ENCODE results near the gene PRSS53. TPM values are rescaled to one million over a fixed set of nuclear protein-coding genes. Genes with fewer than 3 reads are reported as not detected.
"Not testable (repeated sequence)": the region's sequence is repeated elsewhere in the genome, so short reads cannot be mapped to it uniquely, and the experiment has no call there.

The PRSS53 gene
- 1 to 10 TPM; 1.4 to 2.2 TPM for total RNA-seq
- 1 to 10 TPM; 1.6 to 2.3 TPM for polyA plus RNA-seq
- long read RNA-seq, donor 1 = 0 reads
- long read RNA-seq, donor 2 = 0 reads
- long read RNA-seq, donor 3 = 0 reads
- long read RNA-seq, donor 4 = 0 reads
- long read RNA-seq, donor 5 = 0 reads

DNA sequence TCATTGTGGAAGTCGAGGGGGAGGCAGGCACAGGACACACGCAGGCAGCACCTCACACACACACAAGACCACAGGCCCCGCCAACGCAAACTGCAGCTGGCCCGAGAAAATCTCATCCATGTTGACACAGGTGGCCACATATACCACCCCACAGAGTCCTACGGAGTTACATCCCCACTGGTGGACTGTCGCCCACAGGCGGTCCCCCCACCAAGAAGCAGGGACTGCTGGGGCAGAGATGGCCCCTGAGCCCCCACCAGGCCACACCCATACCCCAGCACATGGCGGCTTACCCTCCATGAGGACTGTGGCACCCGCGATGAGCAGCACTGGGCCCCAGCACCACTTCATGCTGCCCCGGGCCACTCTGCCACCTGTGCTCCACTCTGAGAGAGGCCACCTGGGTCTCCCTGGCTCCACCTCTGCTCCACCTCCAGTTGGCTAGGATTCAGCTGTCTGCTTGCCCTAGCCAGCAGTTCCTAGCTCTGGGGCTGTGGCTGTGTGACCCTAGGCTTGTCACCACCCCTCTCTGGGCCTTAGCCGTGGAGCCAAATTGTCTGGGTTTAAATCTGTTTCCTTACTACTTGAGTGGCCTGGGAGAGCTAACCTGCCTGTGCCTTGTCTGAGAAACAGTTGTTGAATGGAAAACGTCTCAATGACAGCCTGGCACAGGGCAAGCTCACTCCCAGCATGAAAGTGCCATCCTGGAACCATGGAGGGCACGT is at the start of gene PRSS53:
PRSS53 (minus strand) TSS at position 485 of the 725 bp plus-strand sequence; CDS start at position 351, 134 bp downstream.
- no peak within 1 kb of the TSS for H3K27ac ChIP-seq (ENCODE audit: low read depth in 1 of 2, low read length in 1 of 2)
- no peak for TF ChIP-seq CTCF (IDR thresholded peaks at IDR 0.05; ENCODE audit: control extremely low read depth, extremely low read depth)
- ATAC-seq (ENCODE audit: insufficient read depth, low FRiP score) = no peak
- no peak within 1 kb of the TSS for H3K4me3 ChIP-seq
- no peak within 1 kb of the TSS for H3K9ac ChIP-seq (ENCODE audit: insufficient read depth in 1 of 2, low read length in 2 of 2)
- 86 to 93% methylated on average over 12 to 15 of the region's 15 CpGs for WGBS, 2 donors
- no peak for DNase-seq
- H3K4me1 ChIP-seq (ENCODE audit: control insufficient read depth in 5 of 5, insufficient read depth in 5 of 5, low read length in 5 of 5) = peaks cover 0 to 4% (median 3%) of the 10 kb centered on the region in 5 donors
- no peaks in the 10 kb centered on the region for H3K9me3 ChIP-seq (ENCODE audit: control insufficient read depth in 4 of 4, insufficient read depth in 3 of 4, low read length in 3 of 4)
- no peaks in the 10 kb centered on the region for H3K27me3 ChIP-seq (ENCODE audit: control insufficient read depth in 3 of 3, insufficient read depth in 3 of 3, low read length in 2 of 3)
- H3K36me3 ChIP-seq (ENCODE audit: control insufficient read depth in 4 of 4, insufficient read depth in 4 of 4, low read length in 4 of 4) = peaks cover 0 to 24% (median 2%) of the 10 kb centered on the region in 4 donors

DNA sequence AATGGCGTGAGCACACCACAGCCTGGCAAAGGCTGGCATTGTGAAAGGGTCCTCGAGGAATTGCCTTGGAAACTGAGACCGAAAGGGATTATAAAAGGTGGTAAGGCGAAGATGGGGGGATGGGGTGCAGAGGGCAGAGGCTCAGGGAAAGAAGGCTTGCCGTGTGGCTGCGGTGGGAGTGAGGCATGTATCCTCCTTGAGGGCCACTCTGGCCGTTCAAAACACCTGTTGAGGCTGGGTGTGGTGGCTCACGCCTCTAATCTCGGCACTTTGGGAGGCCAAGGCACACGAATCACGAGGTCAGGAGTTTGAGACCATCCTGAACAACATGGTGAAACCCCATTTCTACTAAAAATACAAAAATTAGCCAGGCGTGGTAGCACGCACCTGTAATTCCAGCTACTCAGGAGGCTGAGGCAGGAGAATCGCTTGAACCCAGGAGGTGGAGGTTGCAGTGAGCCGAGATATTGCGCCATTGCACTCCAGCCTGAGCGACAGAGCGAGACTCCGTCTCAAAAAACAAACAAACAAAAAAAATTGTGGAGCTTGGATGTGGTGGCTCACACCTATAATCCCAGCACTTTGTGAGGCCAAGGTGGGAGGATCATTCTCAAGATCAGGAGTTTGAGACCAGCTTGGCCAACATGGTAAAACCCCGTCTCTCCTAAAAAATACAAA is 48.2 kb upstream of the PRSS53 start:
- DNase-seq; H3K27ac ChIP-seq (ENCODE audit: low read depth in 1 of 2, low read length in 1 of 2): not testable (repeated sequence)
- H3K4me1 ChIP-seq (ENCODE audit: control insufficient read depth in 5 of 5, insufficient read depth in 5 of 5, low read length in 5 of 5) = peaks cover 7 to 49% (median 18%) of the 10 kb centered on the region in 5 donors

GRCh38 chr16:31136287-31136662 is 47.5 kb upstream of the PRSS53 start:
- no peak for ATAC-seq (ENCODE audit: insufficient read depth, low FRiP score)
- Histone ChIP-seq H3K36me3 (ENCODE audit: control insufficient read depth in 4 of 4, insufficient read depth in 4 of 4, low read length in 4 of 4) (peaks cover 0 to 15% (median 9%) of the 10 kb centered on the region in 4 donors), H3K9me3 (ENCODE audit: control insufficient read depth in 4 of 4, insufficient read depth in 3 of 4, low read length in 3 of 4) (no peaks in the 10 kb centered on the region), H3K9ac (ENCODE audit: insufficient read depth in 1 of 2, low read length in 2 of 2) (no peak overlapping the region), H3K27me3 (ENCODE audit: control insufficient read depth in 3 of 3, insufficient read depth in 3 of 3, low read length in 2 of 3) (no peaks in the 10 kb centered on the region), H3K4me1 (ENCODE audit: control insufficient read depth in 5 of 5, insufficient read depth in 5 of 5, low read length in 5 of 5) (peaks cover 2 to 45% (median 13%) of the 10 kb centered on the region in 5 donors), H3K27ac (ENCODE audit: low read depth in 1 of 2, low read length in 1 of 2) (no peak overlapping the region), H3K4me3 (no peak overlapping the region)
- whole genome bisulfite sequencing, 2 donors = 81 to 93% methylated on average over 6 of the region's 6 CpGs
- DNase-seq = no peak
- TF ChIP-seq CTCF (IDR thresholded peaks at IDR 0.05; ENCODE audit: control extremely low read depth, extremely low read depth) = no peak

More for the DNA sequence above, 48.2 kb upstream of the PRSS53 start:
- H3K36me3 ChIP-seq (ENCODE audit: control insufficient read depth in 4 of 4, insufficient read depth in 4 of 4, low read length in 4 of 4); ATAC-seq (ENCODE audit: insufficient read depth, low FRiP score); H3K4me3 ChIP-seq; H3K9ac ChIP-seq (ENCODE audit: insufficient read depth in 1 of 2, low read length in 2 of 2); H3K9me3 ChIP-seq (ENCODE audit: control insufficient read depth in 4 of 4, insufficient read depth in 3 of 4, low read length in 3 of 4); H3K27me3 ChIP-seq (ENCODE audit: control insufficient read depth in 3 of 3, insufficient read depth in 3 of 3, low read length in 2 of 3): not testable (repeated sequence)
- WGBS, 2 donors = 79 to 86% methylated on average over 20 of the region's 20 CpGs
